Natural killer cell treated with Interleukin-12 subunit alpha and Interleukin-12 subunit beta and Interleukin-15 and Interleukin-18, amount 100 ng/mL, for 72 hours (primary cell): Measurements from ENCODE around the gene ANGPTL5. TPM values are rescaled to one million over a fixed set of nuclear protein-coding genes. Genes with fewer than 3 reads are reported as not detected.
"Not testable (repeated sequence)": the region's sequence is repeated elsewhere in the genome, so short reads cannot be mapped to it uniquely, and the experiment has no call there.

Source experiments
- ATAC-seq, 2 donors: fragments of 150-1000 bp; cut with Tn5 transposase in 1 of 2; sonication (Bioruptor Pico), chemical (Tn5 transposase) in 1 of 2; 2 replicates each; pipeline ENCODE4 v1.10.0; 2021
- DNase-seq: peaks from one replicate; pipeline ENCODE4 v3.0.0; 2022; ENCODE audit warnings: low spot score
- H3K27ac Mint-ChIP-seq, 2 donors: 1 replicate in 1 of 2; 2 replicates in 1 of 2; pipeline ENCODE4 v1.8.0; 2022; ENCODE audit warnings: mixed read lengths in 2 of 2, mild to moderate bottlenecking in 1 of 2, moderate library complexity in 1 of 2
- H3K27me3 Mint-ChIP-seq, 2 donors: 1 replicate in 1 of 2; 2 replicates in 1 of 2; pipeline ENCODE4 v1.8.0; 2022; ENCODE audit warnings: mixed read lengths in 2 of 2
- H3K36me3 Mint-ChIP-seq: one replicate; pipeline ENCODE4 v1.8.0; 2022; ENCODE audit warnings: mixed read lengths
- H3K4me1 Mint-ChIP-seq, 2 donors: 1 replicate in 1 of 2; 2 replicates in 1 of 2; pipeline ENCODE4 v1.8.0; 2022; ENCODE audit warnings: low read depth in 2 of 2, mixed read lengths in 2 of 2, mild to moderate bottlenecking in 1 of 2
- H3K4me3 Mint-ChIP-seq: one replicate; pipeline ENCODE4 v1.8.0; 2022; ENCODE audit warnings: mixed read lengths
- H3K9me3 Mint-ChIP-seq: 2 replicates; pipeline ENCODE4 v1.8.0; 2022; ENCODE audit warnings: mixed read lengths
- total RNA-seq, 2 donors: library from RNA; stranded (reverse); gene quantifications; one replicate each; pipeline ENCODE4 v1.2.3, GENCODE V29; 2022

ANGPTL5 gene
- not detected for total RNA-seq

GRCh38 chr11:101916422-101916821 lies at the start of gene ANGPTL5:
TSS of gene ANGPTL5 (minus strand) at chr11:101916522. CDS start at chr11:101907909, 8,613 bp downstream.
- H3K9me3 Mint-ChIP-seq: no peaks in the 10 kb centered on the region
- H3K4me1 Mint-ChIP-seq: peaks cover 31 to 44% of the 10 kb centered on the region in 2 donors
- H3K27me3 Mint-ChIP-seq: peaks cover 2 to 5% of the 10 kb centered on the region in 2 donors
- DNase-seq: no peak
- peak within 1 kb of the TSS; percentile 87 for H3K4me3 Mint-ChIP-seq
- H3K36me3 Mint-ChIP-seq: no peaks in the 10 kb centered on the region
- peak within 1 kb of the TSS; percentile 78 to 91 for H3K27ac Mint-ChIP-seq
- ATAC-seq: no peak

GRCh38 chr11:101964200-101964599 lies 47.9 kb upstream of the ANGPTL5 start:
- H3K4me3 Mint-ChIP-seq, H3K4me1 Mint-ChIP-seq, H3K27ac Mint-ChIP-seq, ATAC-seq, DNase-seq, H3K27me3 Mint-ChIP-seq, H3K9me3 Mint-ChIP-seq, H3K36me3 Mint-ChIP-seq: not testable (repeated sequence)

GRCh38 chr11:101960231-101960630 lies 43.9 kb upstream of the ANGPTL5 start:
- ATAC-seq (no peak), DNase-seq (no peak)
- H3K4me3 Mint-ChIP-seq: no peak overlapping the region
- H3K27ac Mint-ChIP-seq: no peak overlapping the region
- no peaks in the 10 kb centered on the region for H3K4me1 Mint-ChIP-seq
- H3K36me3 Mint-ChIP-seq: peaks cover 9% of the 10 kb centered on the region
- H3K9me3 Mint-ChIP-seq: no peaks in the 10 kb centered on the region
- H3K27me3 Mint-ChIP-seq: no peaks in the 10 kb centered on the region

GRCh38 chr11:101955701-101956100 lies 39.4 kb upstream of the ANGPTL5 start:
- Mint-ChIP-seq H3K4me3 (no peak overlapping the region), H3K27ac (no peak overlapping the region), H3K27me3 (no peaks in the 10 kb centered on the region), H3K36me3 (no peaks in the 10 kb centered on the region), H3K9me3 (no peaks in the 10 kb centered on the region), H3K4me1 (no peaks in the 10 kb centered on the region)
- ATAC-seq: no peak
- DNase-seq: no peak

- Mint-ChIP-seq H3K4me1 (no peaks in the 10 kb centered on the region), H3K4me3 (no peak overlapping the region), H3K36me3 (no peaks in the 10 kb centered on the region), H3K27ac (no peak overlapping the region), H3K9me3 (no peaks in the 10 kb centered on the region), H3K27me3 (no peaks in the 10 kb centered on the region)
- ATAC-seq (no peak), DNase-seq (no peak)
These were observed 39.0 kb upstream of the ANGPTL5 start for GRCh38 chr11:101955278-101955677.

GRCh38 chr11:101949680-101950220 lies 33.4 kb upstream of the ANGPTL5 start:
- Mint-ChIP-seq H3K4me3 (no peak overlapping the region), H3K36me3 (no peaks in the 10 kb centered on the region), H3K27me3 (no peaks in the 10 kb centered on the region), H3K4me1 (no peaks in the 10 kb centered on the region), H3K9me3 (no peaks in the 10 kb centered on the region), H3K27ac (no peak overlapping the region)
- DNase-seq (no peak), ATAC-seq (no peak)

- no peak for DNase-seq
- H3K27ac Mint-ChIP-seq: no peak overlapping the region
- no peaks in the 10 kb centered on the region for H3K9me3 Mint-ChIP-seq
- H3K4me1 Mint-ChIP-seq: peaks cover 0 to 3% of the 10 kb centered on the region in 2 donors
- no peak overlapping the region for H3K4me3 Mint-ChIP-seq
- no peak for ATAC-seq
- H3K27me3 Mint-ChIP-seq: no peaks in the 10 kb centered on the region
- no peaks in the 10 kb centered on the region for H3K36me3 Mint-ChIP-seq
These were observed 29.1 kb upstream of the ANGPTL5 start for GRCh38 chr11:101945448-101945847.

- H3K4me1 Mint-ChIP-seq: peaks cover 0 to 3% of the 10 kb centered on the region in 2 donors
- DNase-seq (no peak), ATAC-seq (no peak)
- H3K4me3 Mint-ChIP-seq: no peak overlapping the region
- no peaks in the 10 kb centered on the region for H3K27me3 Mint-ChIP-seq
- H3K36me3 Mint-ChIP-seq: no peaks in the 10 kb centered on the region
- H3K9me3 Mint-ChIP-seq: no peaks in the 10 kb centered on the region
- H3K27ac Mint-ChIP-seq: no peak overlapping the region
These were observed 28.6 kb upstream of the ANGPTL5 start for GRCh38 chr11:101944923-101945322.

GRCh38 chr11:101940901-101941520 lies 24.7 kb upstream of the ANGPTL5 start:
- DNase-seq: no peak
- no peak for ATAC-seq
- no peak overlapping the region for H3K27ac Mint-ChIP-seq
- H3K9me3 Mint-ChIP-seq: no peaks in the 10 kb centered on the region
- no peaks in the 10 kb centered on the region for H3K36me3 Mint-ChIP-seq
- peaks cover 0 to 3% of the 10 kb centered on the region in 2 donors for H3K4me1 Mint-ChIP-seq
- no peaks in the 10 kb centered on the region for H3K27me3 Mint-ChIP-seq
- no peak overlapping the region for H3K4me3 Mint-ChIP-seq

- Mint-ChIP-seq H3K4me1 (peaks cover 0 to 5% of the 10 kb centered on the region in 2 donors), H3K27ac (no peak overlapping the region), H3K4me3 (no peak overlapping the region), H3K27me3 (no peaks in the 10 kb centered on the region), H3K36me3 (no peaks in the 10 kb centered on the region), H3K9me3 (no peaks in the 10 kb centered on the region)
- ATAC-seq: no peak
- no peak for DNase-seq
These were observed 15.4 kb upstream of the ANGPTL5 start for GRCh38 chr11:101931692-101932091.

GRCh38 chr11:101929294-101929915 lies 13.1 kb upstream of the ANGPTL5 start:
- H3K27me3 Mint-ChIP-seq: no peaks in the 10 kb centered on the region
- H3K9me3 Mint-ChIP-seq: no peaks in the 10 kb centered on the region
- no peak for DNase-seq
- ATAC-seq: no peak
- no peaks in the 10 kb centered on the region for H3K36me3 Mint-ChIP-seq
- no peak overlapping the region for H3K4me3 Mint-ChIP-seq
- peaks cover 0 to 5% of the 10 kb centered on the region in 2 donors for H3K4me1 Mint-ChIP-seq
- H3K27ac Mint-ChIP-seq: no peak overlapping the region

GRCh38 chr11:101923554-101923953 lies 7.2 kb upstream of the ANGPTL5 start:
- no peaks in the 10 kb centered on the region for H3K27me3 Mint-ChIP-seq
- no peaks in the 10 kb centered on the region for H3K36me3 Mint-ChIP-seq

GRCh38 chr11:101920992-101921391 lies 4.7 kb upstream of the ANGPTL5 start:
- Mint-ChIP-seq H3K27me3 (no peaks in the 10 kb centered on the region), H3K4me3 (no peak overlapping the region), H3K36me3 (no peaks in the 10 kb centered on the region), H3K27ac (no peak overlapping the region), H3K4me1 (peaks cover 18 to 24% of the 10 kb centered on the region in 2 donors), H3K9me3 (no peaks in the 10 kb centered on the region)
- no peak for ATAC-seq
- no peak for DNase-seq

More at GRCh38 chr11:101923554-101923953, 7.2 kb upstream of the ANGPTL5 start:
- Mint-ChIP-seq H3K27ac (no peak overlapping the region), H3K9me3 (no peaks in the 10 kb centered on the region), H3K4me1 (peaks cover 9 to 12% of the 10 kb centered on the region in 2 donors), H3K4me3 (no peak overlapping the region)
- DNase-seq: no peak
- ATAC-seq: no peak

GRCh38 chr11:101917226-101917625 lies 904 bp upstream of the ANGPTL5 start:
- H3K27ac Mint-ChIP-seq: no peak overlapping the region
- DNase-seq (no peak), ATAC-seq (no peak)
- H3K27me3 Mint-ChIP-seq: no peaks in the 10 kb centered on the region
- no peak overlapping the region for H3K4me3 Mint-ChIP-seq
- H3K36me3 Mint-ChIP-seq: no peaks in the 10 kb centered on the region
- no peaks in the 10 kb centered on the region for H3K9me3 Mint-ChIP-seq
- H3K4me1 Mint-ChIP-seq: peaks cover 31 to 44% of the 10 kb centered on the region in 2 donors
